RKO (cell line): ENCODE data around the gene FOXA1.

Source experiments
- DNase-seq: peaks from one replicate; pipeline ENCODE4 v3.0.0-alpha.2; 2016; ENCODE audit warnings: low spot score

FOXA1 gene

DNA sequence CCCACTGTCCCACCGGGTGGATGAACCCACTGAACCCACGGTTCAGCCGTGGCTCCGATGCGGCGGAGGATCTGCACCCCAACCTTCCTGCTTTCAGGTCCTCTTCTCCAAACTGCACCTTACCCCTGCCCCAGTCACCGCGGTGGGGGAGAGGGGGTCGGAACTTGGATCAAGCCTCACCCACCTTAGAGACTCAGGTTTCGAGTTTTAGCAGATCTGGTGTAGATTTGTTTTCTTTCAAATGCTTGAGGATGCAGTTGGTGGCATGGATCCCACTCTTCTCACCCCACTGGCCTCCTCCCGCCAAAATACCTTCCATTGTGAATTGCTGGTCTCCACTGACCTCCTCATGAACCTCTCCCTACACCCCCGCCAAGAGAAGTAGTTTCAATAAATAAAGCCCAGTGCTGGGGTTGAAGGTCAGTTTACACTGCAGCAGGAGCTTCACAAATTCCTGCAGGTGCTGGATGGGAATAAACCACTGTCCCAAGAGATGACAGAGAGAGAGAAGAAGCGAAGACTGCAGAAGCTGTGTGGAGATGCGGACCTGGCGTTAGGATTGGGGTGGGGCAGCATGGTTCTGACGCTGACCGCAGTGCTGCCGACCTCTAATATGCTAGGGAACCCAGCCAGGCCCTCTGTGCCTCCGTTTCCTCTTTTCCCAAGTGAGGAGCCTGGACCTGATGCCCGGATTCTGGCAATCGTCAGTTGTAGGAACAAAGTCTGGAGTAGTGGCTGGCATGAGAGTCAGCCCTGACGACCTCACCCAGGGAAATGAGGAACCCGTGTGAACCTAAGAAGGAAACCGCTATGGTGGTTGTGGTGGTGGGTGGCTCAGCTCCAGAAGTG is 7.8 kb upstream of the FOXA1 start:
- no peak for DNase-seq

DNA sequence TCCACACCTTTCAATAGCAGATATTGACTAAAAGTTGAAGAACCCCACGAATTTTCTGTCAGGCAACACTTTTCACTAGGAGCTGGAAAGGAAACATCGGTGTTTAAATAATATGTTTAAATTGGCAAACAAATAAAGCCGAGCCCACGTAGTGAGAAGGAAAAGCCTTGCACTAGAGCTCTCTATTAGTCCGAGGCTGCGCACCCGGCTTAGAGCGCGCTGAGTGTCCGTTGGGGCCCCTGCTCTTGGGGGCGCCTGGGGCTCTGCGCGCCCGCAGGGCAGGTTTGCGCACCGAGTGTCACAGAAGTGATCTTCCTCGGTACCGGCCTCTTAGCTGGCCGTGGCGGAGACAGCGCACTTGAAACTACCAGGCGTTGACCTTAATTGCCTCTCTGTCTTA is 6.8 kb upstream of the FOXA1 start:
- DNase-seq: no peak

DNA sequence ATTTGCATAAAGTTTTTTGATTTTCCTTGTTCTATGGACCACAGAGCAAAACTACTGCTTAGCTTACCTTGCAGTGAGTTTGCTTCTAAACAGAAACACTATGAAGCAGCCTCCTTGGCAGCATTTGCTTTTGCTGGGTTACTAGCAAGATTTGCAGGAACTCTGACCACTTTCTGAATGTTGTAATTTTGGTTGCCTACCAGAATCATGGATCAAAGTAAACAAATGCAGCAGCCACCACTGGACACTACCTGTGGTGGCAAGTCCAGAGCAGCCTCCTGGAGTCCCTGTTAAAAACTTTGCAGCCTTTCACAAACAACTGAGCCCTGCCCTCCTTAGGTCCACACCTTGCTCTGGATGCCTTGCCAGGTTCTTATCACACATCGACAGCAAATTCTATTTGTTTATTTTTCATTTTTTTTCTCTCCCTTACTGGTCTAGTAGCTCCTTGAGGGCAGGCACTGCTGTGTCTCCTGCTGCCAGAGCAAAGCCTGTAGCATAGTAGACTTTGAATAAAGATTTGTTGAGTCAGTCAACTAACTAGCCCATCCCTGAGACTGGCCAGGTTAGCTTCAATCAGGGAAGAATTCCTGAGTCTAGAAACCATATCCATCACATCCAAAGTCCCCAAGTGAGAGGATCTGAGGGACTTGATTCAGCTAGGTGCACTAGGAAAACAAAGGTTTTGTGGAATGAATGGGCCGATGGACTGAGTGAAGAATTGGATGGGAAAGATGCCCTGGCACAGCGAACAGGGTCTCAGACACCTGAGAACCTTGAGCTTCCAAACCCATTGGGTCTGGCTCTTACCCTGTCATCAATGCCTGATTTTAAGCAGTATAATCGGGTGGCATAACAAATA is 6.1 kb upstream of the FOXA1 start:
- DNase-seq: no peak

DNA sequence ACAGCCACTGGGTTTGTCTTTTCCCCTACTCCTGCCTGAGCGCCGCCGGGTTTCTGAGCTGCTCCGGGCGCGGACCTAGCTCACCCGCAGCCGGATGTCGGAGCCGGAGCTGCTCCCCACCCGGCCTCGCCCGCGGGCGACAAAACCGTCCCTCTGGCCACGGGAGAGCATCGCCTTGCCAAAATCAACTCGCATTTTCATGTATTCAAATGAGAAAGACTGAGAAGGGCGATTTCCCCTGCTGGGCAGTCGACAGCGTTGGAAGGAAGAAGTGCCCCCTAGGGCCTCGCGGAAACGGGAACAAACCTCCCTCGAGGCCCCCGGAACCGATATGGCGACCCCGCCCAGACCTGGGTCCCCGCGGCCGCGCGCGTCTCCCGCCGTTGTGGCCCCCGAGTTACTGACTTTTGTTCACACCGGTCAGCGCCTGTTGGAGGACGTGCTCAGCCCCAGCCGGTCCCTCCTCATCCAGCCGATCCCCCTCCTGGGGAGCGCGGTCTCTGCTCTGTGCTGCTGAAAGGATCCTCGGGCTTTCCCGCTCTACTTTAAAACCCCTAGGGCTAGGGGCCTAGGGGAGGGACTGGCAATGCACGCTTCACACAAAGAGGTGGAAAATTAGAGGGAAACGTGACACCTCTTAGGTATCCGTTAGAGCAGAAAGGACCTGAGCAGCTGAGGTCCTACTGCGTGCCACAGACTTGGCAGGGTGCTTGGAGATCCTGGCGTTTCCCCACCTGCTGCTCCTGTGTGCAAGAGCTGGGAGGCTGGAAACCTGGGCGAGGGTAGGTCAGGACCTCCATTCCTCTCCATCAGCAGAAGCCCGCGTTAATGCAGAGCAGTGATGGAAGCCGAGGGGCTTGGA is 4.7 kb upstream of the FOXA1 start:
- no peak for DNase-seq

DNA sequence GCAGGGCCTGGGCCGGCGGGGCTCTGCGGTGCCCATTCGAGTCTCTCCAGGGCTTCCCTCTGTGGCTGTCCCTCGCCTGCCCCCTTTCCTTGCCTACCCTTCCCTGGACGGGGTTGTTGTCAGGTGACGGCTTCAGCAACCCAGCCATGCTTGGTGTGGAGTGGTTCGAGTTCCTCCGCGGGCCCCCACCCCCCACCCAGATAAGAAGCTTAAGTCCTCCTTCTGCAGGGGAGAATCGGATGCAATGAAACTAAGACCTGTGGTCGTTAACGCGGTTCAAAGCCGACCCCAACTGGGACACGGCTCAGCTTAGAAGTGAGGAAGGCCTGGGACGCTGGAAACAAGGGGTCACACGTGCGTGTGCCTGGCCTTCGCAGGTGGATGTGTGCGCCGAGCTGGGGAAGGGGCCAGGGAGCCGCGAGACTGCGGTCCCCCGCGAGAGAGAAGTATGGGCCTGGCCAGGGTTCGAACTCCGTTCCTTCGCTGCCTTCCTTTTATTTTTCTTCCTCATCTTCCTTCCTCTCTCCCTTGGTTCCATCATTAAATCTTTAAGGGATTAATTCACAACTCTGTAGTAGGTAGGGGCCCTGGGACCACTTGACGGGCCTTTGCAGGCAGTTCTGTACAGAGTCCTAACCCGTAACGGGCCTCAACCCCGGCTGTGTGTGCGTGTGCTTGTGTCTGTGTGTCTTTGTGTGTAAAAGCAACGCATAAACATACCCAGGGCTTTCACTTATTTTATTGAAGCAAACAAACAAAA is 3.9 kb upstream of the FOXA1 start:
- DNase-seq: no peak

DNA sequence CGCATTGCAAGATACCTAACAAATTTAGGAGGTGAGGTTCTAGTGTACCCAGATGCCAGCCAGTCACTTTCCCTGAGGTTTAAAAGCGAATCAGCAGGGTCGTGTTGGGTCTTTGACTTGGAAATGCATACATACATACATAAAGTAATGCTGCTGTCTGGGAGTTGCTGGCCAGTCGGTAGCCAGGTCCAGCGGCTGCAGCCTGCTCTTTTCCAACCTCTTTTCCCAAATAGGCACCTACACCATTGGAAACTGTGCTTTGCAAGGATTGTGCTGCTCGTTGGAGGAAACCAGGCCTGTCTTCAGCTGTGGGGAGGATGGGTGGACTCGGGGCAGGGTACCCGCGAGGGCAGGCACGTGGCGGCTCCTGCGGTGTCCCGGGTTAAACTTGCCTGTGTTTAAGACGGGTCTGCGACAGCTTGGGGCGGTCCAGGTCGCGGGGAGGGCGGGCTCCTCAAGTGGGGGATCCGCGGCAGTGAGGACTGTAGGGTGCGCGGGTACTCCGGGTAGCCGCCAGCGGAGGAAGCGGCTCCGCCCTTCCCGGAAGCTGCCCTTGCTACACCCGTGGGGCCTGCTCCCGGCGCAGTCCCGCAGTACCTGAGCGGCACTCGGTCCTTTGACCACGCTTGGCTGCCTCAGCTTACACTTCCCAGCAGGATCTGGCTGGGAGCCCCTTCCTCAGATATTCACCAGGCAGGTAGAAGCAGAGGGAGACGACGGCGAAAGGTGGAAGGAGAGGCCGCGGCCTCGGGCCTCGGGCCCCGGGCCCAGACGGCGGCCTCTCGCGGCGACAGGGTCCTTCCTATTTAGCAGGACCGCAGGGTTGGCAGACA is 3.1 kb upstream of the FOXA1 start:
- no peak for DNase-seq

DNA sequence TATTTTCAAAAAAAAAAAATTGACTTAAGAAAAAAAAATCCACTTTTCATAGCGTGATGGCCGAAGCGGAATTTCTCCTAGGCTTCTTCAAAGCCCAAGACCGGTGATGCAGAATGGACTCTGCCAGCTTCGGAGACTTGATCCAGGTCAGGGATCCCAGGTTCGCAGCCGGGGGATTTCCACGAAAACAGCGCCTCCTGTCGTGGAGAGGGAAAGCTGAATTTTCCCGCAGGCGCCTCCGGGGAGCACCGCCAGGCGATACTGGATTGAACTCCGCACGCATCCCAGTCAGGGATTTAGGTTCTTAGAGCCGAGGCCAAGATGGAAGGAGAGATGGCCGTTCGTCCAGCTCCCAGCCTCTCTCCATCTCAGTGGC is 2.5 kb upstream of the FOXA1 start:
- DNase-seq: no peak

DNA sequence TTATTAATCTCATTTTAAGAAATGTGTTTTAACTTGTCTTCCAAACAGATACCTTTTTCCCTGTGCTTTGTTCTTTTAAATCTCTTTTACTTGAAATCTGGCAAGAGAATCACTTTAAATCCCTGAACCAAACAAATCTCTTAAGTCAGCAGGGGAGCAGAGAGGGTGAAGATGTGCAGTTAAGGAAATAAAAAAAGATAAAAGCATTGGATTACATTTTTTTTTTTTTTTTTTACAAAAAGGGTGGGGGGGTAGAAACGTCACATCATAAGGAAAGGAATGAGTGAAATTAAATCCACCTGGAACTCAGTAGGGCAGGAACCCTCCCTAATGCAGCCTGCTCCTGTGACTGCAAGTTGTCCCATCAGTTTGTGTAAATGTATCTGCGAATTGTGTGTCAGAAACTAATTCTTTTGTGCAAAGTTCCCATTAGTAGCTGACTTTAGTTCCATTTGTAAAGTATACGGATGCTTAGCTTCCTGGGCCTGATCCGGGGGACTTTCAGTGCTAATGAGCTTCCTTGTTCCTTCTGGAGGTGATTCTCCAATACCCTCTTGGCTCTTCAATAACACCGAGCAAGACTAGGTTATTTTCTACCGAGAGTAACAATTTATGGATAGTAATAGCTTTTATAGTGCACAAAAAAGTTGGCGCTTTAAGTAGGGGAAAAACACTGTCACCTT is 1.9 kb upstream of the FOXA1 start:
- no peak for DNase-seq

DNA sequence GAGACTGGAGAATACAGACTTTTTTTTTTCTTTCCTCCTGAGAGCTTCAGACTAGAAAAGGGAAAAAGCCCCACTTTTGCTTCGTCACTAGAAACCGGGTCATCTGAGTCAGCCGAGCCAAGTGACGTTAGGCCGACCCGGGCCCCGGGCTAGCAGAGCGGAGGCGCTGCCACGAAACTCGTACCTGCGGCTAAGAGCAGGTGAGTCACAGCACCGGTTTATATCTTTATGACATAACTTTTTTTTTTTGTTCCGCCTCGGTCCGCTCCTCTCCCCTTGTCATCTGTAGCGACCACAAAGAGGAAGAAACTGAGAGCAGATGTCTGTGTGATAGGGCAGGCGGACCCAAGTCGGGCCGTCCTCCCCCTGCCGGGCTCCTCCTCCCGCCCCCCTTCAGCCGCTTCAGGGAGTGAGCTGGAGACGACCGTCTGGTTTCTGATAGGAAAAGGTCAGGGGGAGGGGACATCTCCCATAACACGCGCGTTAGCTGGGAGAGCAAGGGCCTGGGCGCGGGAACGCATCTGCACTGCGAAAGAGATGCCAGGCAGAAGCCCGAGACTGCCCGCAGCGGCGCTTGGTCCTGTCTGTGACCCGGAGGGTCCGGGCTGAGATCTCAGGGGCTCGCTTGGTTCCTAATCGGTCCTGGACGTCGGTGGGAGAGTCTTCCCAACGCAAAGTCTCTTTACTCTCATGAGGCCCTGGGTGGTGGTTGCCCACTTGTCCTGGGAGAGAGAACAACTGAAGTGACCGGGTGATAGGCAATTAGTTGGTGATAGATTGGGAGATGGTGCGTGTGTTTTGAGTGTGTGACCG is 966 bp upstream of the FOXA1 start:
- peak; percentile 74 for DNase-seq

DNA sequence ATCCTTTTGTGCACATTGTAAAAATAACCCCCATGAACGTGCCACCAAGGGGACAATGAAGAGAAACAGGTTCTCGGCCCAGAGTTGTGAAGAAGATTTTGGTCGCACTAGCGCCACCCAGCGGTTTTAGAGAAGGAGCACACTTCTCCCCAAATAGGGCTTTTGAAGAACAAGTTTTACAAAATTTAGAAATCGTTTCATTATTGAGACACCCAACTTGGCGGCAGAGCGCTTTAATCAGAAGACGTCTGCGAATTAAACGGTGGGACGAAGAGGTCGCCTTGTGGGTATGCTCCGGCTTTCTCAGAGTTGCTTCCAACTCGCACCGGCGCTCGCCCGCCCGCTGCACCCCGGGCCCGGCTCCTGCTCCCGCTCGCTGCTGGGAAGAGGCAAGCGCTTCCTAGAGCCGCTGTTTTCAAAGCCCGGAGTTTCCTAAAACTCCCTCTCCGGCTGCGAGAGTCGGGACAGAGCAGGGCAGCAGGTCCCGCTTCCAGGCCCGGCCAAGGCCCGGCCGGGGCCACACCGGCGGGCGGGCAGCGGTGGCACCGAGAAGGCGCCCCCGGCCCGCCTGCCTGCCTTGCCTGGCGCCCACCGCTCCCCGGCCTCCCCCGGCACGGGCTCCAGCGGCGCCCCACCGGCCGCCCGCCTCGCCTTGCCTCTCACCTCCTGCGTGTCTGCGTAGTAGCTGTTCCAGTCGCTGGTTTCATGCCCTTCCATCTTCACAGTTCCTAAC is 645 bp downstream of the FOXA1 start:
- DNase-seq: peak; percentile 81

DNA sequence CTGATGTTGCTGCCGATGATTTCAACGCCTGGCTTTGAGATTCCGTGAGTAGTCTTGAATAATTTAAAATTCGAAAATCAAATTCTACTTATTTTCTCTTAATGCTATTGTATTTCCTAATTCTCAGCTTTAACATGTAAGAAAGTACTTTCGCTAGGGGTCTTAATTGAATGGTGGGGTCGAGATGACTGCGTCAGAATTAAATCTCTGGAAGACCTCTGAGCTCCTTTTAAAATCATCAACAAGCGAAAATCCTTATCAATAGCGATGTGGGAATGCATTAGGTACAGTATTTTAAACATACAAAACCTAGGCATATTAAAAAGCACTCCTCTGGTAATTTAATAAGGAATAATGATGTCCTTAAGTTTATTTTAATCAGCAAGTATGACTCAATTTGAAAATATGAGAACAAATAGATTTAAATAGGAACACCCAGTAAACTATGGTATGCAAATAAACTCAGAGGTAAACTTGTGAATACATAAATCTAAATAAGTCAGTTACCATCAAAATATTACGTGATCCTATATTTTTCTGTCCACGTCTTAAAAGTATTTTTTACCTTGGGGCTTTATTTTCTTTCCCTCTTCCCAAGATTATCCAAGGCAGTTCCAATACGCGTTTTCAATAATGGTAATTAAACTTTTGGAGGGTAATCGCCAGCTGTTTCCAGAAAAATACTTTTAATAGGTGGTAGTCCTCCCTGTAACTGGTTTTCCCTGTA is 1.4 kb downstream of the FOXA1 start:
- DNase-seq: no peak

DNA sequence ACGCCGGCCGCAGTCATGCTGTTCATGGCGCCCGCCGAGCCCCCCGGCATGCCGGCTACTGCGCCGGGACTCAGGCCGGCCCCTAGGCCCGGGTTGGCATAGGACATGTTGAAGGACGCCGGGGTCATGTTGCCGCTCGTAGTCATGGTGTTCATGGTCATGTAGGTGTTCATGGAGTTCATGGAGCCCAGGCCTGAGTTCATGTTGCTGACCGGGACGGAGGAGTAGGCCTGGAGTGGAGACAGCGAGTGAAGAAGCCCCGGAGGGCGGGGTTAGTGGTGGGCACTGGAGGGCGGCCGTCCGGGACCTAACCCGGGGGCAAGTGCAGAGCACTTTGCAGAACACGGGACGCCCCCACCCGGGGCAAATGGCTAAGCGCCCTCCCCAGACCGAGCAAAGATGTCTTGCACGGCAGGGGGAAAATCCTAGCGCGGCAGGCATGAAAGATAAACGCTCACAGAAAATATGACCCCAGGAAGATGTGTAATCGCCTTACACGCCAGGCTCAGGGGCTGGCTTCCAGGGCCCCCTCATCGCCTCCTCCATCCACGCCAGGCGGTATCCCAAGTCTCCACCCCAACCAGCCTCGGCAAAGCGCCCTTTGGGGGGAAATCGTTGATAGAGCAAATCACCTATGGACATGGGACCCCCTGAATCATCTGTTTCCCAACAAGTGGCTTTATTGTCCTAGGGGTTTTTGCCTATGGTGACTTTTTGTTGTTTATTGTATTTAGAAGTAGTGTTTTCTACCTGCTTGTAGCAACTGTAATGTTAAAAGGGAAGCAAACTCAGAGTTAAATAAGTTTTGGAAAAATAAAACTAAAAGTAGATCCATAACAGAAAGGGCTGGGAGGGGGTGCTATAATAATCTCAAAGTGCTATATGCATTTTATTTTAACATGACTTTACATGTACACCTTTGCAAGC is 2.3 kb downstream of the FOXA1 start:
- no peak for DNase-seq

DNA sequence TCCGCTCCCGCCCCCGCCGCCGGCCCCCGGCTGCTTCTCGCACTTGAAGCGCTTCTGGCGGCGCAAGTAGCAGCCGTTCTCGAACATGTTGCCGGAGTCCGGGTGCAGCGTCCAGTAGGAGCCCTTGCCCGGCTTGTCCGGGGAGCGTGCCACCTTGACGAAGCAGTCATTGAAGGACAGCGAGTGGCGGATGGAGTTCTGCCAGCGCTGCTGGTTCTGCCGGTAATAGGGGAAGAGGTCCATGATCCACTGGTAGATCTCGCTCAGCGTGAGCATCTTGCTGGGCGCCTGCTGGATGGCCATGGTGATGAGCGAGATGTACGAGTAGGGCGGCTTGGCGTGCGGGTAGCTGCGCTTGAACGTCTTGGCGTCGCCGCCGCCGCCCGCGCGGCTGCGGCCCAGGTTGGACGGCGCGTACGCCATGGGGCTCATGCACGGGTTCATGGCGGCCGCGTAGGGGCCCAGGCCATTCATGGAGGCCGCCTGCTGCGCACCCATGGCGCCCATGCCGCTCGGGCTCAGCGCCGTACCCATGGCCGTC is 3.0 kb downstream of the FOXA1 start:
- no peak for DNase-seq

DNA sequence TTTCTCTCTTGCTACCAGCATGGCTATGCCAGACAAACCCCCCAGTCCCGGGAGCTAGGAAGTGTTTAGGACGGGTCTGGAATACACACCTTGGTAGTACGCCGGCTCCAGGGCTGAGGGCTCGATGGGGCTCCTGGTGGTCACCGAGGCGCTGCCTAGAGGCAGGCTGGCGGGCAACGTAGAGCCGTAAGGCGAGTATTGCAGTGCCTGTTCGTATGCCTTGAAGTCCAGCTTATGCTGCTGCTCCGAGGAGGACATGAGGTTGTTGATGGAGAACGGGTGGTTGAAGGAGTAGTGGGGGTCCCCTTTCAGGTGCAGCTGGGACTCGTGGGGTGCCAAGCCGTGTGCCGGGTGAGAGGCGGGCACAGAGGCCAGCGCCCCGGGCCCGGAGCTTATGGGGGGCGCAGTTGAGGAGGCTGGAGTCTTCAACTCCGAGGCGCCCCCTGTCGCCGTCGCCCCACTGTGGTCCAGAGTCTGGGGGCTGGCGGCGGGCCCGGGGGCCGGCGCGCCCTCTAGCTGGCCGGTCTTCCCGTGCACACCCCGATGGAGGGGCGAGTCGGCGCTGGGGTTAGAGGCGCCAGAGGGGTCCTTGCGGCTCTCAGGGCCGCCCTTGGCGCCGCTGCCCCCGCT is 3.6 kb downstream of the FOXA1 start:
- DNase-seq: no peak

DNA sequence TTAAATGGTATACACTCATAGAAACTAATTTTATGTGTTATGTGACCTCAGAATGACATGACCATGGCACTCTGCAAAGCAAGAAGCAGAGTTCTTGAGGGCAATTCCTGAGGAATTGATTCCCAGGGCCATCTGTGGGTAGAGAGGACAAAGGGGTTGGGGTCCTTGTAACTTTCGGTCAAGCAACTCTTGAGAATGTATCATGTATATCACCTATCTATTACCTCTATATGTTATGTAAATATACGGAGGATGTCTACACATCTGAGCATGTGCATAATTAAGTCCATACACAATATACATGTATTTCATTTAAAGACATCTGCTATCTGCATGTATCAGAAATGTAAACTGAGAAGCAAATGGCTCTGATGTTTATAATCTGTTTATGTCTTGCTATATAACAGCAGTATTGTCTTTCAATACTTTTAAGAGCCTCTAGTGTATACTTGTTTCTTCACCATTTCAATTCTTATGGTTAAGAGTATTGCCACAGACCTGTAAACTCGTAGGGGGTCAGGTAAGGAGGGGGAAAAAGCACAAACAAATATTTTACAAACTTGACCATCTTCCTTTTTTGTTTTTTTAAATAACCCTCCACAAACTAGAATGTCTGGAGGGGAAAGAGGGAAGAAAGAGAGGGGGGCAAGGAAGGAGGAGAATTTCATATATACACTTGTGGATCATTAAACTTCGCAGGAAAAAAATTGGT is 4.5 kb downstream of the FOXA1 start:
- DNase-seq: no peak
